ENCODE measurements around the gene FIP1L1.
A peak's percentile ranks its signal among the peaks of the same experiment; 100 is the strongest.

Gene FIP1L1

DNA sequence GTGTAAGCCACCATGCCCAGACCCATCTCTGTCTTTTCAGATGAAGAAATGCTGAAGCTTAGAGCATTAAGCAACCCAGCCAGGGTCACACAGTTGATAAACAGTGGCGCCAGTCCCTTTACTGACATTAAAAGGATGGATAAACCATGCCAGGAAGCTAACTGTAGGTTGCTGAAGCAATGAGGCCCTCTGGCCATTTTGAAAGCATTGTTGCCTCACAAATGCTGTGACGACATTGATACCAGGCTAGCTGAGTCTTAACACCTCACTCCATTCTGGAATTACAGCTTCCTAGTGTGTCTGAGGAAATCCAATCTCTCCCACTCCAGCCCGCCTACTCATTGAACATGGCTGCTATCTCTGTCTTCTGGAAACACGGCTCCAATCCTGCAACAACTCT is 124.1 kb downstream of the FIP1L1 start:
- no peak for DNase-seq (ENCODE audit: low spot score)

DNA sequence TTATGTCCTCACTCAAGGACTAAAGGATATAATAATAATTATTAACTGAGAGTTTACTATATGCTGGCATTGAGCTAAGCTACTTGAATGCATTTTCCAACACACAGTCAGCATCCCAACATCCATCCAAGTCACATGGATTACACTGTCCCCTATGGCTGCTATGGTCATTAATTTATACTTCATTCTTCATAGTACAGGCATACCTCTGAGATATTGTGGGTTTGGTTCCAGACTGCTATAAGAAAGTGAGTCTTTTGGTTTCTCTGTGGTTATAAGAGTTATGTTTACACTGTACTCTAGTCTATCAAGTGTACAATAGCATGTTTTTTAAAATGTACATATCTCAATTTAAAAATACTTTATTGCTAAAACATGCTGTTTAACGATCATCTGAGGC is 124.7 kb downstream of the FIP1L1 start:
- no peak for DNase-seq (ENCODE audit: low spot score)

DNA sequence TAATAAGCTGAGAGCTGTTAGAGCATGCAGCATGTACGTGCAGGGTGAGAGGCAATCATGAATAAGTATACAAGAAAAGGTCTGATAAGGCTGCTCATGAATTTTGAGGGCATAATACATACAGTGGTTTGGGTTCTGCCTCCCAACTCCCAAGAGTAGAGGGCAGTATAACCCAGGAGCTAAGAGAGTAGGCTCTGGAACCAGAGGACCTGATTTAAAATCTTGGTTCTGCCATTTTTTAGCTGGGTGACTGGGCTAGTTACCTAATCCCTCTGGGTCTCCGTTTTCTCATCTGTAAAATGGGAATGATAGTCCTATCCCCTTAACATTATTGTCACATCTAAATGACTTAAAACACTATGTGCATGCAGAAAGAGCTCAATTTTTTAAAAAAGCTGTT is 128.5 kb downstream of the FIP1L1 start:
- no peak for DNase-seq (ENCODE audit: low spot score)

DNA sequence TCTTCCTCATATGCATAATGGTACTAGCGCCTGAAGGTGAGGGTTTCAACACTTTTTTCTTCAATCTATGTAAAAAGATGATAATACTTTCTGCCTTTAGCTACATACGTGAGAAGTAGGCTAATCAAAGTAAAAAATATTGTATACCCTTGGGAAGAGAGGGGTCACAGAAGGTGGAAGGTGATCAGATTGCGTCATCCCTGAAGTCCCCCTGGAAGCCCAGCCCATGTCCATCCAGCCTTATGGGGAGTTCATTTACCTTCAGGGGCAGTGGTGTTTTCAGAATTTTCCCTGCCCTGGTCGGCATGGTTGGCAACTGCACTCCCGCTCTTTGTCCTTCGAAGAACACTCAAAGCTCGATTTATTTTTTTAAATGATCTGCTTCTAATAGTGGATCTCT is 129.6 kb downstream of the FIP1L1 start:
- no peak for DNase-seq (ENCODE audit: low spot score)

DNA sequence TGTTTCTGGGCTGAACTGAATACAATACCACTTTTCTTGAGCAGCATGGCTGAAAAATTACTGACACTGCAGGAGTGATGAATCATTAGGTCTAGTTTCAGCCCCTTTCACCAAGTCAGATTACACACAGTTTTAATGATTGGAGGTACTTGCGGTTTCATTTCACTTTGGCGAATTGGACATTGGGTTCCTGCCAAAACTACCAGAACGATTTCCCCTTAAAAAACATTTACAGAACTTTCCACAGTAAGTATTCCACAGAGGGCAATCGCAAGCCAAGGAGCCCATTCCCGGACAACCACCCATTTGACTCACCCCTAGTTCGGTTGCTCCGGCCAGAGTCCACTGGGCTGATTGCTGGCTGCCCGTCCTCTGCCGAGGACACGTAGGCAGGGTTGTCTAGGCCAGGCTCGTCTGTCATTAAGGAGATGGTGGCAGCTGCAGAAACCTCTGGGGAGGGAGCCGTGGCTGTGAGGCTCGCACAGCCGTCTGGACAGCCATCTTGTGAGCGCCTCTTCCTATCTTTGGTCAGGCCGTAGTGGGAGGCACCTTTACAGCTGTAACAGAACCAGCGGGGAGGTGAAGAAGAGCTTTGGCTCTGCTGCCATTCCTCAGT is 130.3 kb downstream of the FIP1L1 start:
- no peak for DNase-seq (ENCODE audit: low spot score)

DNA sequence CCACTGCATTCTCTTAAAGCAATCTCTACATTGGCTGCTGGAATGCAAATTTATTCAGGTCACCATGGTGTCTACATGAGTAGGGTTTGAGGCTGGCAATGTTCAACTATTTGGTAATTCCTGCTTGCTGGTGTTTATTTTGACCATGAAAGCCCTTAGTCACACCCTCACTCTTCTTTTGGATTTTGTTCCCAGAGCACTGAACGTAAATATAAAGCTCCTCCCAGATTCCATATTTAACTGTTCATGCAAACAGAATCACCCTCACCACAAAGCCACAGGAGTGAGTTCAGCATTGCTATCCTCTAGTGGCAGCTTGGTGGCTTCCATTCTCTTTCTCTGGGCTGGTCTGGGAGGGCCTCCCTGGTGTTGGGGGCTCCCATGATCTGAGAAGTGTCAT is 131.0 kb downstream of the FIP1L1 start:
- DNase-seq (ENCODE audit: low spot score), result peak; percentile 47

DNA sequence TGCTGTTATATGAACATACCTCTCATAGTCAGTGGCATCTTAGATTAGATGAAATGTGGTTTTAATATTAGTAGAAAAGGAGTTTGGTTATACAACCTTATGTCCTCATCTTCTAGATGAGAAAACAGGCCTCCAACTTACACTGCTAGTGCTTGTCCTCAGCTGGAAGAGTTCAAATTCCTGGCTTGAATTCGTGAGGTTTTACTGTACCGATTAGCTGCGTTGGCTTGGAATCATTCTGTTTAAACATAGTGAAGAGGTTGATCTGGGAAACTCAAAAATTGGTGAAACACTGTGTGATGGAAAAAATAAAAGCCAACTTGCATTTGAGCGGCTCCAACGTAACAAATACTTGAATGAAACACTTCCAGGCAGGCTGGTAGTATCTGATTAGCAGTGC is 132.9 kb downstream of the FIP1L1 start:
- DNase-seq (ENCODE audit: low spot score), result no peak
